GM19452 (cell line): ENCODE results near the gene S1PR2.
"Not testable (repeated sequence)": the region's sequence is repeated elsewhere in the genome, so short reads cannot be mapped to it uniquely, and the experiment has no call there.

Source experiments
- ATAC-seq: cut with Tn5 transposase; IDR thresholded peaks from one replicate; pipeline ENCODE4 v1.9.1; 2021; ENCODE audit not compliant: unreplicated experiment

The S1PR2 gene

DNA sequence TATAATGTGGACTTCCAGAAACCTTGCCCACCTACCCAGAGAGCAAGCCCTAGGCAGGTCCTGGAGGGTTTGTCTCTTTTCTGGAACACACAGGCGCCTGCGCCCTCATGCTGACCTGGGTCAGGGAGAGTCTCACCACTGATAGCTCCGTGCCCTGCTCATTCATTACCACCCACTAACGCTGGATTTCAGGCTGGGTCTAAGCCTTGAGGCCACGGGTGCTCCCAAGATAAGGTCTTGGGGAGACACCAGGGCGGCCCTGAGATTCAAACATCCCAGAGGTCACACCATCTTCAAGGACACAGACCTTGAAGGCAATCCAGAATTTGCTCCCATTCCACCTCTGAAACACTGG, 5.1 kb downstream of the S1PR2 start:
- ATAC-seq = no peak

DNA sequence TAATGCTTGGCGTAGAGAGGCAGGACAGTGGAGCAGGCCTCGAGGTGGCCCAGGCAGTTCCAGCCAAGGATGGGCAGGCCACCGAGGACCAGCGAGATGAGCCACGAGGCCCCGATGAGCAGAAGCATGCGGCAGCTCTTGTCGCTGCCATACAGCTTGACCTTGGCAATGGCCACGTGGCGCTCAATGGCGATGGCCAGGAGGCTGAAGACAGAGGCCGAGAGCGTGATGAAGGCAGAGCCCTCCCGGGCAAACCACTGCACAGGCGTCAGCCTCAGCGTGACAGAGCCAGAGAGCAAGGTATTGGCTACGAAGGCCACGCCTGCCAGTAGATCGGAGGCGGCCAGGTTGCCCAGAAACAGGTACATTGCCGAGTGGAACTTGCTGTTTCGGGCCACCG, 6.8 kb downstream of the S1PR2 start:
- ATAC-seq = no peak

DNA sequence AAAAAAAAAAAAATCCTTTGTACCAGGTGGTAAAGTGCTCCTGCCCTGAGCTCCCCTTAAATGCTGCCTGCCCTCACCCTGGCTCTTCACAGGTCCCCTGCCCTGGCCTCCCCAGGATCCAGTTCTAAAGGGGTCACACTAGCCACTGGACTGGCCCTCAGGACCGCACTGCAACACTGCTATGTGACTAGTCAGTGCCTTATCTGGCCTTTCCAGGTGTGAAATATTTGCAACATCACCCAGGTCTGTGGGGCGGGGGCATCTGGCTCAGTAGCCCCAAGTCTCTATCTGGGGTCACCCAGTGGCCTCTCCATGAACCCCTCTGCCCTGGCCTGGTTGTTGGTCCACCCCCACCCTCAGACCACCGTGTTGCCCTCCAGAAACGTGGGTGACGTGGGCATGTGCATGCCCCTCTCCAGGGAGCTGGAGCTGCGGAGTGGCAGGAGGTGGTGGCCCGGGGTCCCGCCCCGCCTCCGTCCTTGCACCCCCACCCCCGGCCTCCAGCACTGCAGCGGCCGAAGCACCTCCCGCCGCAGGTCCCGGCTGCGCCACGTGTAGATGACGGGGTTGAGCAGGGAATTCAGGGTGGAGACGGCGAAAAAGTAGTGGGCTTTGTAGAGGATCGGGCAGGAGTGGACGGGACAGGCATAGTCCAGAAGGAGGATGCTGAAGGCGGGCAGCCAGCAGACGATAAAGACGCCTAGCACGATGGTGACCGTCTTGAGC, 7.5 kb downstream of the S1PR2 start:
- ATAC-seq = no peak

DNA sequence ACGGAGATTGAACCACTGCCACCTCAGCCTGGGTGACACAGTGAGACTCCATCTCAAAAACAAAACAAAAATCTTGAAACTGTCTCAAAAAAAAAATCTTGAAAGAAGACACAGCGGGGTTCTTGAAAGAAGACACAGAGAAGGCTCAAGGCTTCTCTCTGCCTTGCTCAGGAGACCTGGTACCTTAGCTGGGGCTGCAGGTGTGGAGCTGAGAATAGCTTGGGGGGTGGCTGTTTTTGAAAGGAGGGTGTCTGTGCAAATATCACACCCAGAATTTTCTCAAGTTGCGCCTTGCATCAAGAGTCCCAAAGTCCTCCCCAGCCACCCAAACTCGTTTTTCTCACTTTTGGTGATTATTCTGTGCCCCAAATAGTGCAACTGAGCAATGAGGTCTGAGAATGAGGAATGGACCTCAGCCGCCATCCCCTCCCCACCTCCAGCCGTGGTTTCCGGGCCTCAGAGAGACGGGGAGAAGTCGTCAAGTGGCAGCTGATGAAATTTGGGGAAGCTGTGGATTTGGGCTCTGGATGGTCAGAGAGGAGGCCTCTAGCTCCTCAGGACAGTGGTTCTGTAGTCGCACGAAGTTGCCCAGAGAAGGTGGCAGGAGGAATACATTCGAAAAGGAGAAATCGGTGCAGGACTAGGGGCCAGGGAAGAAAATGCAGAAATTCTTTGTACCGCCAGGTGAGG, 8.8 kb downstream of the S1PR2 start:
- no peak for ATAC-seq

GRCh38 chr19:10220695-10221094, 10.4 kb downstream of the S1PR2 start:
- no peak for ATAC-seq

DNA sequence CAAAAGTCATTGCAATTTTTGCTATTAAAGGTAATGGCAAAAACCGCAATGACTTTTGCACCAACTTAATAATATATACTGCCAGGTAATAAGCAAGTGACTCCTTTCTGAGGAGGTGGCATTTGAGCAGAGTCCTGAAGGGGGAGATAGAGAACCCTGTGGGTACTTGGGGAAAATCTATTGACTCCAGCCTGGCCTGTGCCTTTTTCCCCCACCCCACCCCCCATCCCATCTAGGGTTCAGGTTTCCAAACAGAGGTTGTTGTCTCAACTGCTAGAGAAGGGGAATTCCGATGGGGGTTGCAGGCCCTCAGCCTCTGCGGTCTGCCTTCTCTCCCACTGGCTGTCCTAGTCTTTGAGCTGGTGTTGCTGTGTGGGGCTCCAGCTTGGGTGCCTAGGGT, 11.5 kb downstream of the S1PR2 start:
- no peak for ATAC-seq

GRCh38 chr19:10217085-10217484, 14.0 kb downstream of the S1PR2 start:
- no peak for ATAC-seq

- no peak for ATAC-seq
Observed at GRCh38 chr19:10214784-10215183, 16.3 kb downstream of the S1PR2 start.

GRCh38 chr19:10211691-10212090, 19.4 kb downstream of the S1PR2 start:
- no peak for ATAC-seq

DNA sequence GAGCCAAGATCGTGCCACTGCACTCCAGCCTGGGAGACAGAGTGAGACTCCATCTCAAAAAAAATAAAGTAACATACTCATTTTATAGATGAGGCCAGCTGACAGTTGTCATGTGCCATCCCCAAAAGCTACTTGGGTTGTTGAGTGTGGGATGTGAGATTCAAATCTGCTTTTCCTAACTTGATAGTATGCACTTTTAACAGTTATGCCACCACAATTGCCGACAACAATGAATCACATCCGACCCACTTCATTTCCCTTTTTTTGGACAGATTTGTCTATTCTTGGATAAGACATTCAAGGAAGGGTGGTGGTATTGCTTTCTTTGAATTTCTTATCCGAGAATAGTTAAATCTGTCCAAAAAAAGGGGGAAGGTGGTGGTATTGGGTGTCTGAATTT, 20.1 kb downstream of the S1PR2 start:
- no peak for ATAC-seq

GRCh38 chr19:10209315-10209714, 21.8 kb downstream of the S1PR2 start:
- ATAC-seq = no peak

DNA sequence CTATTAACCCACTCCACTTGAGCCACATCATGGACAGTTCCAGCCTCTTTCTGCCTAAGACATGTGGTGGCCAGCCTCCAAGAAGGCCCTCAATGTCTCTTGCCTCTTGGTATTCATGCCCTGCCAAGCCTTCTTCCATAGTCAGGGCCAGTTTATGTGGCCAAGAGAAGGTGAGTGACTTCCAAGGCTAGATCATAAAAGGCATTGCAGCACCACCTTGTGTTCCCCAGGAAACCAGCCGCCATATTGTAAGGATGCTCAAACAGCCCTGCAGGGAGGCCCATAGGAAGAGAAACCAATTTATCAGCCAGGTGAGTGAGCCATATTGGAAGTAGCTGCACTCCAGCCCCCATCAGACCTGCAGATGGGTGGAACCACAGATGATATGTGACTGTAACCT, 24.1 kb downstream of the S1PR2 start:
- ATAC-seq = no peak

DNA sequence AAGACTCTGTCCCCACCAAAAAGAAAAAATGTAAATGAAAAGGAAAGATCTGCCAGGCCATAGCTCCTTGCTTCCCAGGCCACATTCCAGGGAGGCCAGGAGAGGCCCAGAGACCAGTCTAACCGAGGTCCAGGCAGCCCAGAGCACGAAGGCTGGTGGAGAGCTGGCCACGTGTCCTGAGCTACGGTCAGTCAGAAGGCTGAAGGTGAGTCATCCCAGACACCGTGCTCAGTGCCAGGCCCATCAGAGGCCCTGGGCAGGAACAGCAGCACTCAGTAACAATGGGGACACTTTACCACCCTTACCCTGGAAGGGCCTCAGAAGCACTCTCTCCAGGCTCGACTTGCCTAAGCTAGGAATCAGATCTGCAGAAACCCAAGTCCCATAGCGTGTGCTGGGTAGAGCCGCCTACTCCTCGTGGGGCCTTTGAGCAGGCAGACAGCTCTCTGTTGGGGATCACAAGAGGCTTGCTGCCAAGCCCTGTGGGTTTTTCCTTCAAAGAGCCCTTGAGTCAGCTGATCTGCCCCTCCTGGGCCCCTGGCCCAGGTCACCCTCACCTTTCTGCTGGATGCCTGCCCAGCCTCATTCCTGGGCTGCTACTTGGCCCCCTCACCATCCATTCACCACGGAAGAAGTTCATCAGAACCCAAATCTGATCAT, 24.8 kb downstream of the S1PR2 start:
- no peak for ATAC-seq

- no peak for ATAC-seq
Observed at GRCh38 chr19:10205636-10206035, 25.5 kb downstream of the S1PR2 start.

GRCh38 chr19:10203686-10204085, 27.4 kb downstream of the S1PR2 start:
- ATAC-seq = no peak

DNA sequence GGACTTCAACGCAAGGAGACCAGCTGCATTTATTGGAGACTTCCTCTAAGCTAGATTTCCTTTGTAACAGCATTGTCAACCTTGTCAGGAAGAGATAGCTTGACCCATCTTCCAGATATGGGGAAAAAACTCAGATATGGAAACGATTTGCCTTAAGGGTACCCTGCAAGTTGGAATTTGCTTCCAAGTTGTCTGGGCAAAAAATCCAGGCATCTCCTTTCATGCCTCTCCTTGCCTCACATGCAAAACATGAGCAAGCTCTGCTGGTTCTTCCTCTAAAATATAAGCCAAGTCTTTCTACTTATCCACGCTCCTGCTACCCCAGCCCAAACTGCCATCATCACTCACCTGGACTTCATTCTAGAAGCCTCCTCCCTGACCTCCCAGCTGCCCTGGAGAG, 30.0 kb downstream of the S1PR2 start:
- ATAC-seq = no peak

GRCh38 chr19:10200101-10200500, 31.0 kb downstream of the S1PR2 start:
- not testable (repeated sequence) for ATAC-seq

GRCh38 chr19:10198889-10199644, 32.1 kb downstream of the S1PR2 start:
- not testable (repeated sequence) for ATAC-seq

DNA sequence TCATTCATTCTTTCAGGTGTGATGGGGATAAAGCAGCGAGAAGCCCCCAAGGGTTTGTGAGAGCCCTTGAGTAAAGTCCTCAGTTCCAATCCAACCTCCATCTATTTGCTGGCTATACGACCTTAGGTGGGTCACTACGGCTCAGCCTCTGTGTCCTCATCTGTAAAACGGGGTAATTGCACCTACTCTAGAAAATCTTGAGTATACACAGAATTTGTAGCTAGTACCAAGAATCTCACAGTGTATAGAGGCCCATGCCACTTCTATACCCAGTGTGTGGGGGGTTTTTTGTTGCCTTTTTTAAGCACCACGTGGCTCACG, 36.0 kb downstream of the S1PR2 start:
- peak; percentile 20 for ATAC-seq

DNA sequence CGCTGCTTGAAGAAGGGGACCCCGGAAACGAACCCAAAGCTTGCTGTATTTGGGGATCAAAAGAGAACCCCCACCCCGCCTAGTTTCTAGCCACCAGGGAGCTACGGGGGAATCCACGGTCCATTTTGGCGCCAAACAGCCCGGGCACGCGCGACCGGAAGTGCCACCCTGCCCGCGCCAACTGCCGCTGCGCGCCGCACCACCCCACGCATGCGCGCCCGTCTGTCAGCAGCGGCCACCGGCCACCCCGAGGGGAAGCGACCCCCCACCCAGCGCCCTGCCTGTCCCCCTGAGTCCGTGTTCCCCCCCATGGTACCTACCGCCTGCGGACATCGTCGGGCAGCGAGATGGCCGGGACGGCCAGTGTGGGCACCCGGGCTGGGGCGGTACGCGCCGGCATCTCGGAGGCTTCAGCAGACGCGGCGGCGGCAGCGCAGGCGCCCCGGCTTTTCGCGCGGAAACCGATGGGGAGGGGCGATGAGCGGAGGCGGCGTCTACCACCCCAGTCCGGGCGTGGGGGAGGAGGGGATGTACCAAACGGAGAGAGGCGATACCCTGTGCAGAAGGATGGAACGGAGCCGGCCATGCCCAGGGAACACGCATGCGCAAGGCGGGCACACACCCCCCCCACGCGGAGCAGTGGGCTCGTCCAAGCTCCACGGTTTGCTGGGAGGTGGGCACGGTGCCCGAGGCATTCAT, 36.5 kb downstream of the S1PR2 start, which contains the start of gene DNMT1:
TSS of gene DNMT1 (minus strand) at position 454 of the 699 bp plus-strand sequence. CDS start at position 400, 54 bp downstream.
- ATAC-seq = peak; percentile 78
